Activated naive CD4-positive, alpha-beta T cell treated with anti-CD3 and anti-CD28 coated beads, Interleukin-2, amount 50 U/mL, for 16 hours (primary cell): ENCODE measurements around the gene MAPKBP1.
"Not testable (repeated sequence)": the region's sequence is repeated elsewhere in the genome, so short reads cannot be mapped to it uniquely, and the experiment has no call there.

Experiments
- DNase-seq: peaks from one replicate; pipeline ENCODE4 v3.0.0-alpha.2; 2020

Gene MAPKBP1

GRCh38 chr15:41827290-41827879, 53.1 kb downstream of the MAPKBP1 start:
- DNase-seq, result peak; percentile 33

GRCh38 chr15:41827880-41828806, 53.9 kb downstream of the MAPKBP1 start, which contains the start of gene JMJD7:
Gene JMJD7, plus strand, starts transcription at chr15:41828092. Its CDS starts 33 bp downstream, at chr15:41828125.
- DNase-seq, result peak; percentile 96

DNA sequence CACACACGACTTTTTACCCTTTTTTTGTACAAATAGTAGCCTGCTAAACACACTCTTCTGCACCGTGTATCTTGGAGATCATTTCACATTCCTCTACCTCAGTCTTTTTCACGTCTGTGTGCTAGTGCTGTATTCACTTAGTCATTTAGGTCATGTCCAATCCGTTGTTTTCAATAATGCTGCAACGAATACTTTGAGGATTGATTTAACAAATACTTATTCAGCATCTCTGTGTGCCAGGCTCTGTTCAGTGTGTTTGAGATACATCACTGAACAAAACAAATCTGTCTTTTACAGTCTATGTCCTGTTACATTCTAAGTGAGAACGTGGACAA, 54.5 kb downstream of the MAPKBP1 start:
- no peak for DNase-seq

DNA sequence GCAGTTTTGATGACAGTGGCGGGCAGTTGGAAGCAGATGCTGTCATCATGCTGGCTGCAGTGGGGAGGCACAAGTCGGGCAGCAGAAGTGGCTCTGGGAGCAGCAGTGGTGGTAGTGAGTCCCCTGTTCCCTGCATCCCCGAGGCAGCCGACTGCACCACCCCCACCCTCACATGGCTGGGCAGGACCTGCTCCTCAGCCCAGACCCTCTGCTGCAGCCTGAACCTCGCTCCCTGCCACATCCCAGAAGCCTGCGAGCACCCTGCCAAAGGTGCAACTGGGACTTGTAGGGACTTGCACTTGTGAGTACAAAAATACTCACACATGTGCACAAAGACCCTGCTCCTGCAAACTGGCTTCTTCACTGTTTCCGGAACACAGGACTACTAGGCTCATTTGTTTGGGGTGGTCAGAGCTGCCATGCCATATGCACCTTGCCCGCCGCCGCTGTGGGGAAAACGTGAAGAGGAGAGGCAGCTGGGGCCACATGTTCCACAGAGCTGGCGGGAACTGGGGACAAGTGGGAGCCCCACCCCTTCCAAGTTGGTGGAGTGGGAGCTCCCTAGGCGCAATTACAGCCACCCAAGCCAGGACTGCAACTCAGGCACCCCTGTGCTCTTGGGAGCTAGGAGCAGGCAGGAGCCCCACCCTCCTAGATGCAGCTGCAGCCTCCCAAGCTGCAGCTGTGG, 55.8 kb downstream of the MAPKBP1 start:
- no peak for DNase-seq

GRCh38 chr15:41831291-41831690, 57.0 kb downstream of the MAPKBP1 start:
- DNase-seq, result not testable (repeated sequence)

- DNase-seq, result no peak
Observed at GRCh38 chr15:41832208-41832607, 57.9 kb downstream of the MAPKBP1 start.

DNA sequence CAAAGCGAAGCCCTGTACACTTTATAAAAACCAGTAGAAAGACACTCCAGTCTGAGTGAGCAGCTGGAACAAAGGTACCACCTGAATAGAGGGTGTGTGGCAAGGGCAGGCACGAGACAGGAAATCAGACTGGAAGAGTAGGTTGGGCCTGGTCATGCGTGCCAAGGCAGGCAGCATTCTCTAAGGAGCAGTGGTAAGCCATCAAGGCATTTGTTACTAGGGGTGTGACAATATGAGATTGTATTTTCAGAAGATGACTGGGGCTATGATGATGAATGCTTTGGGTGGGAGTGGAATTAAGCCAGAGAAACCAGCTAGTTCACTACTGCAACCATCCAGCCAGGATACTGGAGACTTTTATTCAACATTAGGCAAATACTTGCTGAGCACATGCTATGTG, 58.6 kb downstream of the MAPKBP1 start:
- no peak for DNase-seq

DNA sequence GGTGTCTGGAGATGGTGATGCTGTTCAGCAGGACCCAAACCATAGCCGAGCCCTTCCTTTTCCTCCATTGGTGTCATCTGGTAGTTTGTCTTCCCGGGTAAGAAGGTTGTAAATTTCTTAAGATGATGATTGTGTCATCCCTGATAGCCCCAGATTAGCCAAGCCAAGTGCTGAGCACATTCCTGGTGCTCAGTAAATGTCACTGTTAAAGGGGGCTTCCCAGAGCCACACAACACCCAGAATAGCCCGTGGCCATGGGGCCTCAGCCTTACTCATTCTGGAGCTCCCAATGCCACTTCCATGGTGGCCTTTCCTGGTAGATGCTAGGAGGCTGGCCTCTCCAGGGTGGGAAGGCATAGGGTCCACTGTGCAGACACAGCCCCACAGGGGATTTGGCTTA, 59.8 kb downstream of the MAPKBP1 start:
- DNase-seq, result no peak

GRCh38 chr15:41836073-41836472, 61.8 kb downstream of the MAPKBP1 start:
- no peak for DNase-seq

GRCh38 chr15:41836713-41837454, 62.6 kb downstream of the MAPKBP1 start:
- no peak for DNase-seq

- DNase-seq, result no peak
Observed at GRCh38 chr15:41838400-41838897, 64.2 kb downstream of the MAPKBP1 start, which contains the start of gene PLA2G4B. Gene PLA2G4B, plus strand, starts transcription at chr15:41838847. Its CDS starts 67 bp downstream, at chr15:41838914.

DNA sequence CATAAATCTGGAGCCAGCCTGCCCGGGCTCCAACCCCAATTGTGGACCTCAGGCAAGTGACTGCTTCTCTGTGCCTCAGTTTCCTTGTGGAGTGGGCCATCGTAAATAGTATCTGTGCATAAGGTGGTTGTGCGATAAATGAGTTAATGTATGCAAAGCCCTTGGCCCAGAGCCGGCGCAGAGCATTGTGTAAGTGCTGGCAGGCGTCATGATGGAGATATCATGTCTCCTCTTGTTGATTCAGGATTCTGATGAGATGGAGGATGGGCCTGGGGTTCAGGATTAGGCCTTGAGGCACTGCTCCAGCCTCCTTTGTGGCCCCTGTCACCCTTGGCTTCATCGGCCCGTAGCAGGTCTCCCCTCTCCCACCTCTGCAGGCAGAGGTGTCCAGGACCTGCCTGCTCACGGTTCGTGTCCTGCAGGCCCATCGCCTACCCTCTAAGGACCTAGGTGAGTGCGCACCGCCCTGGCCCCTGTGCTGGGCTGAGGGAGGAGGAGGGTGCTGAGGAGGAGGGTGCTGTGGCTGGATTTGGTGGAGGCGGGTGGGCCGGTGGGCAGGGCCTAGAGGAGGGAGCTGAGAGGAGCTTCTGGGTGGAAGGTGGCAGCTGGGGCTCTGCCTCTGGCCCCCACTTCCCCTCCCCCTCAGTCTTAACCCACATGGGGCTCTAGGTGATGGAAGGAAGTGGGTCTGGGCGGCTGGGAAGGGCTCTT, 65.7 kb downstream of the MAPKBP1 start:
- DNase-seq, result no peak

DNA sequence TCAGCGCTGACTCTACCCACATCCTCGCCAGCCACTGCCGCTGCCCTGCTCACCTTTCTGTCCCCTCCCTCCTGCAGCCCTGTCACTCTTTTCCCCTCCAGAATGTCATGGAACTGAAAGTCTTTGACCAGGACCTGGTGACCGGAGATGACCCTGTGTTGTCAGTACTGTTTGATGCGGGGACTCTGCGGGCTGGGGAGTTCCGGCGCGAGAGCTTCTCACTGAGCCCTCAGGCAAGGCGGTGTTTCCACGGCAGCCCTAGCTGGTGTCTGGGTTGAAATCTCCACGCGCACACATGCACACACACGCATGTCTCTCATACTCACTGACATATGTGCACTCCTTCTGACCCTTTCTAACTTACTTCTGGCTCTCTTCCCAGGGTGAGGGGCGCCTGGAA, 66.4 kb downstream of the MAPKBP1 start:
- DNase-seq, result no peak

- no peak for DNase-seq
Observed at GRCh38 chr15:41841131-41841530, 66.8 kb downstream of the MAPKBP1 start.

- no peak for DNase-seq
Observed at GRCh38 chr15:41842229-41842628, 67.9 kb downstream of the MAPKBP1 start.

- no peak for DNase-seq
Observed at GRCh38 chr15:41843571-41843970, 69.3 kb downstream of the MAPKBP1 start.

DNA sequence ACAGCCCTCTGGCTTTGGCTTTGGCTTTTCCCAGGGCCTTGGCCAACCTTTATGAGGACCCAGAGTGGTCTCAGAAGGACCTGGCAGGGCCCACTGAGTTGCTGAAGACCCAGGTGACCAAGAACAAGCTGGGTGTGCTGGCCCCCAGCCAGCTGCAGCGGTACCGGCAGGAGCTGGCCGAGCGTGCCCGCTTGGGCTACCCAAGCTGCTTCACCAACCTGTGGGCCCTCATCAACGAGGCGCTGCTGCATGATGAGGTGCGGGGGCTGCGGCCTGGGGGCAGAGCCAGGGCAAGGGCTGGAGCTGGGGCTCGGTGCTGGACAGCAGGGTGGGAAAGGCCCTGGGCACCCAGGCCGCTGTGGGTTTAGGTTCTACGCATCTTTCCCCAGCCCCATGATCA, 70.5 kb downstream of the MAPKBP1 start:
- DNase-seq, result no peak

DNA sequence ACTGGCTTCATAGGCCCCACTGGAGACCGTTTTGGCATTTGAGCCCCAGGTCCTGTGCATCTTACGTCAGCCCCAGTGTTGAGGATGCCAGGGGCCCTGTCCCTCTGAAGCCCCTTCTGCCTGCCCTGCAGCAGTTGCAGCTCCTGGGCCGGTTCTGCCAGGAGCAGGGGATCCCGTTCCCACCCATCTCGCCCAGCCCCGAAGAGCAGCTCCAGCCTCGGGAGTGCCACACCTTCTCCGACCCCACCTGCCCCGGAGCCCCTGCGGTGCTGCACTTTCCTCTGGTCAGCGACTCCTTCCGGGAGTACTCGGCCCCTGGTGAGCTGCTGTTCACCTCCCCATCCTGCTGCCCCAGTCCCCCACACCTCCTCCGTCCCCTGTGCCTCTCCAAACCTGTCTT, 72.9 kb downstream of the MAPKBP1 start:
- no peak for DNase-seq

GRCh38 chr15:41847981-41848380, 73.7 kb downstream of the MAPKBP1 start:
- DNase-seq, result no peak

- no peak for DNase-seq
Observed at GRCh38 chr15:41848631-41849030, 74.3 kb downstream of the MAPKBP1 start.

GRCh38 chr15:41849204-41849603, 74.9 kb downstream of the MAPKBP1 start:
- no peak for DNase-seq

- DNase-seq, result no peak
Observed at GRCh38 chr15:41849861-41850260, 75.6 kb downstream of the MAPKBP1 start.
